Bone marrow (tissue), 2 donors: ENCODE results near the gene MACO1.
"Not testable (repeated sequence)": the region's sequence is repeated elsewhere in the genome, so short reads cannot be mapped to it uniquely, and the experiment has no call there.

Source experiments
- DNase-seq, 2 donors: peaks; one replicate each; lab custom pipeline; 2025; lab: John Stamatoyannopoulos, UW

Gene MACO1

DNA sequence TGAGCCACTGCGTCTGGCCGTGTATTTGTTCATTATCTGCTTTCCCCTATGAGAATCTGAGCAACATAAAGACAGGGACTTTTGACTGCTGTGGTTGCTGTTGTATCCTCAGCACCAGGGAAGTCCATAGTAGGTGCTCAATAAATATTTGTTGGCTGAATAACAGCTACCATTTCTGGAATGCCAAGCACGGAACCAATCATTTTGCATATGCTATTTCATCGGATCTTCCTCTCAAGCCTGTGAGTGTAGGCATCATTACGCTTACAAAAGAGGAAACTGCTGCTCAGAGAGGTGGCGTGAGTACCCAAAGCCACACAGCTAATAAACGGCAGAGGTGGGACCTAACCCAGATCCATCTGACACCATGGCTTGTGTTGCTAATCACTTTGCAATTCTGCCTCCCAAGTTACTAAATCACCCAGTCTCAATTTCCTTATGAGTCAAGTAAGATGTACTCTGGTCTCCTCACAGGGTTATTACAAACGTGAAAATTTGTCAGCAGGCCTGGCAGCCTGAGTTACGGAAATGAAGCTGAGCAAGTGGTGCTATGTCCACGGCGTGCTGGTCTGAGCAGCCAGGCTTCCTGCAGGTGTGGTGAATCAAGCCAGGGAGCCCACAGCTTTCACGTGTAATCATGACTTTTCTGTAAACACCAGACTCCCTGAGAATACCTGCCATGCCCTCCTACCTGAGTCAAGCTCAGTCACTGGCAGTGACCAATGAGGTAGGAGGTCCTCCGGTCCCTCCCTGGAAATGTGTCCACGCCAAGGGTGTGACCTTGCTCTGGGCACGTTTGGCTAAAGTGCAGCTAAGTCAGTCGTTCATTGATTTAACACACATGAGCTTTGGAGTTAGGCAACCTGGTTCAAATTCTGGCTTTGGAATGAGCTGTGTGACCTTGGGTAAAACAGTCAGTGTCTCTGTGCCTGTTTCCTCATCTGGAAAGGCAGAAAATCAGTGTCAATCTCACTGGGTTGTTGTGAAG, 5.3 kb upstream of the MACO1 start:
- DNase-seq = no peak

DNA sequence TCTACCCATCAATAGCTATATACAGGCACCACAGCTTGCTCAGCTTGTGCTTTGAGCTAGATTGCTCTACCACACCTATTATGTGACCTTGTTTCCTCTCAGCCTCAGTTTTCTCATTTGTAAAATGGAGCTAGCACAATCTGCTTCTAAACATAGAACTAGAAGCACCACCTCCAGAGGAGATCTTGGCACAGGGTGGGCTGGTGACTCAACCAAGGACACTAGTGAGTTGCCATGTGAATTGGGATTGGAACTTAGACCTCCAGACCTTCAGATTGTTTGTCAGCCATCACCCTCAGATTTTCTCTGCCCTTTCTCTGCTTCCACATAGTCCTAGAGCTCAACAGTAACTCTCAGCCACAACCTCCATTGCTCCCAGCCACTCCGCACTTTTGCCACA, 3.0 kb upstream of the MACO1 start:
- DNase-seq = no peak

DNA sequence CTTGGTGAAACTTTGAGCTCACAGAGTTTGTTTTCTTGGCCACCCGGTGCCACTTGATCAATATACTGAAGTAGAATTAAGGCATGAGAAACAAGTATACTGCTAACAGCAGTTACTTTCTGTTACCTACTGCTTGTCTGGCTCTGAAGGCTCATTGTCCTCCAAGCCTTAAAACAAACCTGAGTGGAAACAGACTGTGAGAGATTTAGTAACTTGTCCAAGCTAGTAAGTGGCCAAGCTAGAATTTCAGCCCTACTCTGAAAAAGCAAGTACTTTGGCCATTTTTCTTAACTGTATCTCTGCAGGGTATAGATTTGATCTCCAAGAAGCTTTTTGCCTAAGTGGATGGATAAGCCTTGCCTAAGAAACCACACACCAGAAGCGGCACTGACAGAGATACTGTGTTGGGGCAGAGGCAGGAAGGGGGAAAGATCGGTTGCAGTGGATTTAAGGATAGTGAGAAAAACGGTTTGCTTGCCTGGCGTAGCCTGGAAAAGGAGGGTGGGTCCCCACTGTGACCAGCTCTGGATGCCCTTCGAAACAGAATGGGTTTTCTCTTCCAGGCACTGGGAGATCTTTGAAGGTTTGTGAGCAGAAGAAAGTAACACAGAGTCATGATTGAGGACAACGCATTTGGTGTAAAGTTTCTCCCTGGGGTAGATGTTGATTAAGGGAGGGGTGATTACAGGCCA, 2.1 kb upstream of the MACO1 start:
- no peak for DNase-seq

DNA sequence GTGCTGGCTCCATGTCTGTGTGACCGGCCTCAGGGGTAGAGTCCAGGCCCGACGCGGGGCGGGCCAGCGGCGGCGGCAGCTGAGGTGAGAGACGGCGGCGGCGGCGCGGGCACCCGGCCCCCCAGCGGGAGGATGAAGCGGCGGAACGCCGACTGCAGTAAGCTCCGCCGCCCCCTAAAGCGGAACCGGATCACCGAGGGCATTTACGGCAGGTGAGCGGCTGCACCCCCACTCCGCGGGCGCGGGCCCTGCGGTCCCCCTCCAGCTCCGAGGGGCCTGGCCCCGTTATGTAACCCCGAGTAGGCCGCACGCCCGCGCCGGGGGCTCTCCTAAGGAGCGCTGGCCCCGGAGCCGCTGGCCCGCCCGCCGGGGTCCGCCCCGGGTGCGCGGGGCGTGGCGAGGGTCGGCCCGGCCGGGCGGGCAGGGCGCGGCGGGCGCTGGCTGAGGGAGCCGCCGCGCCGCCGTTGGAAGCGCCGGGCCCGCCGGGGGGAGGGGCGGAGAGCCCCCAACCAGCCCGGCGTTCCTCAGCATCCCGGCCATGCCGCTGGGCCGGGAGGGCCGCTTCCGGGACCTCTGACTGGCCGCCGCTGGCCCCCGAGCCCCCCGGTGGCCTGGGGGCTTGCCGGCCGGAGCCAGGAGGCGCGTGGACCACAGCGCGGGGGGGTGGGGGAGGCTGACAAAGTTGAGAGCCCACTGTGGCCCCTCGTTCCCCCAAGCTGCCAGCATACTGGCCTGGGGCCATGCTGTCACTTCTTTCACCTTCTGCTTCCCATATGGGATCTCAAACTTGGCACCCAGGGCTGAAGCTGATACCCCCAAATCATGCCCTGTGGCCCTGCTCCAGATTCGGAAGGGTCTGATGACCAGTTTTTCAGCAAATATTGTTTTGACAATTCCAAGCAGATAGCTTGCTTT, 527 bp downstream of the MACO1 start:
- DNase-seq = no peak

GRCh38 chr1:25431955-25432719, 1.4 kb downstream of the MACO1 start:
- DNase-seq = no peak

DNA sequence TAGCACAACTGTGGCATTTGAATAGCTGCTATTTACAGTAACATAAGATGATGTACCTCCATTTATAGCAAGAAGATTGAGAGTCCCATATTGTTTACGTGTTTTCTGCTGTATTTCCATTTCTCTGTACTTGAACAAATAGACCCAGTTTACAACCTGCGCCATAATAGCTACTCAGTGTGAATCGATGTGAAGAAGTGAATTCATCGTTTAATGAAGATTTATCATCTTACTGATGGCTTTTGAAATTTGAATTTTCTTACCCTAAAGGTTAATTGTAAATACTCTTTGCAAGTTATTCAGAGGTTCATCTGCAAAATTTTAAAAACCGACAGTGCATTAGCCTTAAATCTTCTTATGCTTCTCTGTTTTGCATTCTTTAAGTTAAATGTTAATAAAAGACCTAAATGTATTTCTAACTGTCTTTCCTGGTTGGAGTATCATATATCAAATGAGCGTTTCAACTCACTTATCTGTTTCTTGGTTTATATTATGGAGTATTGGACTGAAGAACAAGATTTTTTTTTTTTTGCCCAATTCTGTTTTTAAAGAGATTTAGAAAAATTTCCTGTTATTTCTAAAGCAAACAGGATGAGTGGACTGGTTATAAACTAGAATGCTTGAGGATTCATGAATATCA, 2.2 kb downstream of the MACO1 start:
- DNase-seq = no peak

DNA sequence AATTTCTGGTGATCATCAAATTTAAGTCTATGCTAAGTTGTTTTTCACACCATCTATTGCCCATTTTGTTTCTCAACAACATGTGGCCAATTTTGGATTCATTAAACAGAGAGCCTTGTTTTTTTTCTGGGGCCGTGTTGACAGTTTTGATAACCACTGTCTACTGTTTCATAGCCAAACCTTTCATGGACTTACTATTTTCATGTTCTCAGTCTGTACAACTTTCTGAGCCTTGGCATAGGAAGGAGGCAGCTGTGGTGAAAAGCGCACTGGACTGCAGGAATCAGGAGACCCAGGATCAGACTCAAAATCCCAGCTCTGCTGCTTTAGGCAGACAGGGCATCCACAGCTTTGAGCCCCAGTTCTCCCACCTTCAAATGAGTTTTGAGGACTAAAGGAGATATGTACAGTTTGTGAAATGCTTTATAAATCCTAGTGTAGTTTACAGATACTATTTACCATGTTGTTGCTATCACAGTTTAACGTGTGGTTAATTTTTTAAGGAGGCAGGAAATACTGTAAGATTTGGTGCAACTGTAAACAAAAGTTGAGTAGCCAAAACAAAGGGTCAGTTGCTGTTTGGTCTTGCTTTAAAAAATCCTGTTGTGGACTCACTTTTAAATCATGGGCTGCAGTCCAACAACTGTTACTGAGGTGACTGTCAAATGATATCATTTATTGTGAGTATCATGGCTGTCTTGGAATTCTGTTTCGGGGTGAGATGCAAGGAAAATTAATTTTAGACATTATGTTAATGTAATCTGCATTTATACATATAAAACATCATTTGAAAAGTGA, 2.9 kb downstream of the MACO1 start:
- DNase-seq = no peak

DNA sequence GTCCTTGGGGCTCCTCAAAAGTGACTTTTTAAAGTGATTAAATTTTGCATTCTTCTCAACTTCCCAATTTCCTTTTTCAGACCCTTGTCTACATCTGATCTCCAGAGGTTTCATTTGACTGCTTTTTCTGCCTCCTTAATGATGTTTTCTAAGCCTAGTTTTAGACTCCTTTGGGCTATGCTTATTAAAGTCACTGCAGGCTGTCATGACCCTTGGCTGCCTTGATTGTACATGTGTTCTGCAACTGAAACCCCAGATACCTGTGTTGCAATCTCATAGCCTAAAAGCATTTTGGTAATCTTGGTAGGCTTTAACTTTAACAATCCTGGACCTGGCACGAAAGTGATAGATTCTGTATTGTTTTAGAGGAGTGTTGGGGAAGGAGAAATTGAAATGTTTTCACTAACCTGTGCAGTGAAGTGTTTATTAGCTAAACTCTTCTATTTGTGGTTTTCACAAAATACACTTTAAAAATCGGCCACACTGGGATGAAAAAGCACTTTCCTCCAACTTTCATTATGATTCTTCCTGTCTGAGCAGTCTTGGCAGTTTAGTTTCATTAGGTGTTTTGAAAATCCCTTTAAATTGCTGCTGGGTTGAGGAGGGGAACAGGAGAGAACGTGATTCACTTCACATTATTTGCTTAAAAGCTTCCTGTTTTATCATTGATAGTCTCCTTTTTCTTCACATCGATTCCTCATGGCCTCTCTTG, 4.9 kb downstream of the MACO1 start:
- DNase-seq = peak in 1 of 2 donors; percentile 17

DNA sequence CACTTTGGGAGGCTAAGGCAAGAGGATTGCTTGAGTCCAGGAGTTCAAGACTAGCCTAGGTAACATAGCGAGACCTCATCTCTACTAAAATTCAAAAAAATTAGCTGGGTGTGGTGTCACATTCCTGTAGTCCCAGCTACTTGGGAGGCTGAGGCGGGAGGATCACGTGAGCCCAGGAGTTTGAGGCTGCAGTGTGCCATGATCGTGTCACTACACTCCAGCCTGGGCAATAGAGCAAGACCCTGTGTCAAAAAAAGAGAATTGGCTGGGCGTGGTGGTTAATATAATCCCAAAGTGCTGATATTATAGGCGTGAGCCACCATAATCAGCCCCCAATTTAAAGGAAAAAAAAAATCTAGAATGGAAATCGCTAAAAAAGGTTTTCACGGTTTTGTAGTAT, 7.0 kb downstream of the MACO1 start:
- no peak for DNase-seq

- no peak for DNase-seq
Observed at GRCh38 chr1:25439287-25439686, 8.6 kb downstream of the MACO1 start.

DNA sequence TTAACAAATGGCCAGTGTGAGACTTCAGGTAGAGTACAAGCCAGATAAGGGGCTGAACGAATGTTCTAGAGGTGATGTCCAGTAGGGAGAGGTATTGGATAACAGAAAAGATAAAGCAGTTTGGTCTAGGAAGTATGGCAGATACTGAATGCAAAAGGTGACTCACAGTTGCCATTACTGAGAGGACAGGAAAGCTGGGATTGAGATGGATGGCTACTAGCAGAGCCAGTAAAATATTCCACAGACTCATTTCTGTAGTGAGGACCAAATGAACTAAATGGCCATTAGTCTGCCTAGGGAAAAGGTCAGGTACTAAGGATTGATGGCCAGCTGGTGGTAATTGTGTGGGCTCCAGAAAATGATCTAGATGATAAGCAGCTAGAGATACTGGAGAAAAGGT, 11.5 kb downstream of the MACO1 start:
- DNase-seq = no peak

DNA sequence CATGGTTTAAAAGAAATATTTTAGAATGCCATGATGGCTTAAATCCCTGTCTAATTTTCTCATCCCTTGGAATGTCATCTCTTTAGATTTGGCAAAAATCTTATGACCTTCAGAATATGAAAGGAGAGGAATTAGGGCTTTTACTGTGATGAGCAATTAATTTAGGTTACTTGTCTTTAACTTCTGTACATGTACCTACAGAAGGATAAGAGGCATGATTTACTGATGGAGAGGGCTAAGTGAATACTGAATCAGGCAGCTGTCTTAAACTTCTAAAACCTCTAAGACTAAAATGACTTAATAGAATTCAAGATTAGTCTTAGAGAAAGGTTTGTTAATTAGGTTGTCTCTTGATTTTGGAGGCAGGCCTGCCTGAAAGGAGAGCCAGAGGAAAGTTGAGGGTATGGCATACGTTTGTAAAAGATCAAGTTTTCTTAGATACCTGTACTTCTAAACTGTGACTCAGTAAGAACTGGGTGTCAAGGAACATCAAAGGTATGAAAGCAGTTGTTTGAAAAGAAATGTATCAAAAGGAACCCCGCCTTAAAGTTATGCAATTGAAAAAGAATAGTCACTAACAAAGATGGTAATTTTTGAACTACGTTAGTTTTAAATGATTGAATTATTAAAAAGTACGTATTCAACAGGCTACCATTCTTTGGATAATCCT, 12.5 kb downstream of the MACO1 start:
- no peak for DNase-seq

DNA sequence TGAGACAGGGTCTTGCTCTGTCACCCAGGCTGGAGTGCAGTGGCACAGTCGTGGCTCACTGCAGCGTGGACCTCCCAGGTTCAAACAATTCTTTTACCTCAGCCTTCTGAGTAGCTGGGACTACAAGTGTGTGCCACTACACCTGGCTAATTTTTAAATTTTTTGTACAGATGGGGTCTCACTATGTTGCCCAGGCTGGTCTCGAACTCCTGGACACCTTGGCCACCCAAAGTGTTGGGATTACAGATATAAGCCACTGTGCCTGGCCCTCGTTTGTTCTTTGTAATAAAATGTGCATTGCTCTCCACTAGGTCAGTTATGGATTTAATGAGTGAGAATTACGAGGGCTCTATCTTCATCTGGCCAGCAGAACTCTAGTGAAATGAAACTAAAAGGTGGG, 13.9 kb downstream of the MACO1 start:
- DNase-seq = not testable (repeated sequence)

GRCh38 chr1:25445993-25446538, 15.4 kb downstream of the MACO1 start:
- no peak for DNase-seq

DNA sequence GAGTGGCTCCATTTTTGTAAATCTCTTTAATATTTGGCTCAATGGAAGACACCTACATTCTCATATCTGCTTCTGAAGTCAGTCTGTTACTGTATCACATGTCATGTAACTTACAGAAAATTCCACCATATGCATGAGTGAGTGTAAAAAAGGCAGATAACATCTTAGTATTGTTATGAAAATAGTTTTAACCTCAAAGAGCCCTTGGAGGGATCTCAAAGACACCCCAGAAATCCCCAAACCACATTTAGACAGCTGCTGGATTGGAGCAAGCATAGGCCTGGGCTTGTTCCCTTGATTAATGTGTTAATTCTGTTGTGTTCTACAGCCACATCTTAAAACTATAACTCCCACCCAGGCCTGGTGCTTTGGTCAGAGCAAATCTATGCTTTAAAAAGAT, 16.9 kb downstream of the MACO1 start:
- DNase-seq = no peak

- no peak for DNase-seq
Observed at GRCh38 chr1:25450891-25451290, 20.2 kb downstream of the MACO1 start.

DNA sequence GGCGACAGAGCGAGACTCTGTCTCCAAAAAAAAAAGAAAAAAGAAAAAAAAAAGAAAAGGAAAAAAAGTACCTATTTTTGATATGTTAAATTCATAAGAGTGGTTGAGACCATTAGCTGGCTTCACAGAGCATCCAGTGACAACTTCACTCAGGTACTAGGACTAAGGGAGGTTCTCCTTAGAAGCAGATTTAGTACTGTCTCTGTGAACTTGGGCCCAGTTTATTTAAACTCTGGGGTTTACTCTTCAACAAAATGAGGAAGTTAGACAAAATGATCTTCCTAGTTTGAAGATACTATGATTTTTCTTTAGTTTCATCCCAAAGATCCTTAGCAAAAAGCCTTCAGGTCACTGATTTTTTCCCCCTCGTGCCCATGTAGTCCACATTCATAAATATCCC, 21.2 kb downstream of the MACO1 start:
- peak in 1 of 2 donors; percentile 17 for DNase-seq

- DNase-seq = no peak
Observed at GRCh38 chr1:25456502-25456901, 25.8 kb downstream of the MACO1 start.
